ENCODE data around the gene NET1. TPM values are rescaled to one million over a fixed set of nuclear protein-coding genes. Genes with fewer than 3 reads are reported as not detected.

Gene NET1
- polyA plus RNA-seq, 1 of the 3 experiments (the other 2 are of a cell fraction): 4.7 TPM

- TF ChIP-seq CHD2 (IDR thresholded peaks at IDR 0.05; ENCODE audit: low read length, partially characterized antibody) (no peak), SMC3 (IDR thresholded peaks at IDR 0.05; ENCODE audit: low read depth, low read length) (no peak), FOXJ3 (CRISPR knock-in tag; IDR thresholded peaks at IDR 0.05) (no peak), FOXM1 (IDR thresholded peaks at IDR 0.05; ENCODE audit: low read depth) (no peak), USF2 (IDR thresholded peaks at IDR 0.05; ENCODE audit: borderline replicate concordance, low read depth, low read length) (no peak)
Measured at GRCh38 chr10:5485290-5485689, 72.9 kb downstream of the NET1 start (continued).

- no peaks in the 10 kb centered on the region for H3K27me3 ChIP-seq (ENCODE audit: insufficient read depth)
- H2AFZ ChIP-seq (ENCODE audit: low read depth): no peak overlapping the region
- no peaks in the 10 kb centered on the region for H3K79me2 ChIP-seq (ENCODE audit: insufficient read depth)
- DNase-seq: no peak
- TF ChIP-seq USF2 (IDR thresholded peaks at IDR 0.05; ENCODE audit: borderline replicate concordance, low read depth, low read length): no peak
- no peak for TF ChIP-seq EP300 (IDR thresholded peaks at IDR 0.05; ENCODE audit: borderline replicate concordance in 1 of 2, low read depth in 1 of 2, low read length in 1 of 2)
- no peaks in the 10 kb centered on the region for H3K4me1 ChIP-seq (ENCODE audit: control insufficient read depth in 1 of 2, insufficient read depth in 2 of 2, low read depth in 1 of 2, low read length in 1 of 2)
- no peak overlapping the region for H3K4me3 ChIP-seq (ENCODE audit: low read depth in 2 of 2, low read length in 1 of 2)
- H3K36me3 ChIP-seq (replicated peaks in 1 of 2; ENCODE audit: control insufficient read depth in 1 of 2, insufficient read depth in 2 of 2, low read length in 1 of 2): no peaks in the 10 kb centered on the region
- H4K20me1 ChIP-seq (ENCODE audit: insufficient read depth): no peaks in the 10 kb centered on the region
- H3K27ac ChIP-seq (ENCODE audit: low read depth in 2 of 2, low read length in 1 of 2): no peak overlapping the region
- H3K9me2 ChIP-seq: no peaks in the 10 kb centered on the region
- ChIA-PET CTCF (interaction anchor here (2.5 kb wide), 1 partner anchor 137 kb away, joined by 8 read pairs; no protein-coding TSS in a partner anchor), POLR2A (no interaction called here)
- H3F3A ChIP-seq (replicated peaks; ENCODE audit: insufficient read depth): no peaks in the 10 kb centered on the region
- no peak overlapping the region for H3K4me2 ChIP-seq
- H3K9me3 ChIP-seq: no peaks in the 10 kb centered on the region
- H3K9ac ChIP-seq: no peak overlapping the region
- 89% methylated on average over 12 of the region's 13 CpGs for WGBS (ENCODE audit: low lambda C conversion rate)
Measured at GRCh38 chr10:5485948-5486852, 73.8 kb downstream of the NET1 start.

- no peaks in the 10 kb centered on the region for H3K27me3 ChIP-seq (ENCODE audit: insufficient read depth)
- no peak overlapping the region for H3K9ac ChIP-seq
- CTCF ChIA-PET: no interaction called here
- no peak overlapping the region for H3K4me3 ChIP-seq (ENCODE audit: low read depth in 2 of 2, low read length in 1 of 2)
- H3K9me2 ChIP-seq: no peaks in the 10 kb centered on the region
- WGBS (ENCODE audit: low lambda C conversion rate): 65% methylated on average over 5 of the region's 9 CpGs
- no peak overlapping the region for H3K27ac ChIP-seq (ENCODE audit: low read depth in 2 of 2, low read length in 1 of 2)
- H3K9me3 ChIP-seq: no peaks in the 10 kb centered on the region
- H3F3A ChIP-seq (replicated peaks; ENCODE audit: insufficient read depth): no peaks in the 10 kb centered on the region
- H2AFZ ChIP-seq (ENCODE audit: low read depth): no peak overlapping the region
- no peaks in the 10 kb centered on the region for H3K79me2 ChIP-seq (ENCODE audit: insufficient read depth)
- no peak overlapping the region for H3K4me2 ChIP-seq
- no peaks in the 10 kb centered on the region for H3K36me3 ChIP-seq (replicated peaks in 1 of 2; ENCODE audit: control insufficient read depth in 1 of 2, insufficient read depth in 2 of 2, low read length in 1 of 2)
- POLR2A ChIA-PET: no interaction called here
- H4K20me1 ChIP-seq (ENCODE audit: insufficient read depth): no peaks in the 10 kb centered on the region
- no peaks in the 10 kb centered on the region for H3K4me1 ChIP-seq (ENCODE audit: control insufficient read depth in 1 of 2, insufficient read depth in 2 of 2, low read depth in 1 of 2, low read length in 1 of 2)
- DNase-seq: no peak
- TF ChIP-seq USF1 (IDR thresholded peaks at IDR 0.05; ENCODE audit: borderline replicate concordance, low read depth) (no peak), EZH2phosphoT487 (IDR thresholded peaks at IDR 0.05; ENCODE audit: borderline replicate concordance, low read depth) (no peak), YY1 (IDR thresholded peaks at IDR 0.05; ENCODE audit: low read depth) (no peak), FOXM1 (IDR thresholded peaks at IDR 0.05; ENCODE audit: low read depth) (no peak), ELF1 (IDR thresholded peaks at IDR 0.05) (no peak), REST (IDR thresholded peaks at IDR 0.05; ENCODE audit: low read depth, low read length) (no peak), MAX (IDR thresholded peaks at IDR 0.05; ENCODE audit: low read depth) (no peak), CTCF (IDR thresholded peaks at IDR 0.05) (no peak)
Measured at GRCh38 chr10:5486853-5487235, 74.5 kb downstream of the NET1 start.
